Sigmoid colon (tissue), 3 donors: Measurements from ENCODE around the gene MED31.

ENCODE experiments used
- POLR2A ChIP-seq, 2 donors: fragments of 450-650 bp; IDR thresholded peaks; one replicate each; pipeline ENCODE4 v1.6.1; 2016; ENCODE audit warnings: antibody characterized with exemption in 2 of 2, mild to moderate bottlenecking in 2 of 2, moderate library complexity in 2 of 2
- TF ChIP-seq, protein P1 (sequence below), 4 experiments: fragments of 450-650 bp in 3 of 4; fragments of 200-600 bp in 1 of 4; IDR thresholded peaks; one replicate each; pipeline ENCODE4 v1.5.1; 2016 to 2019; ENCODE audit warnings: antibody characterized with exemption in 4 of 4, mild to moderate bottlenecking in 3 of 4, moderate library complexity in 2 of 4

DNA sequence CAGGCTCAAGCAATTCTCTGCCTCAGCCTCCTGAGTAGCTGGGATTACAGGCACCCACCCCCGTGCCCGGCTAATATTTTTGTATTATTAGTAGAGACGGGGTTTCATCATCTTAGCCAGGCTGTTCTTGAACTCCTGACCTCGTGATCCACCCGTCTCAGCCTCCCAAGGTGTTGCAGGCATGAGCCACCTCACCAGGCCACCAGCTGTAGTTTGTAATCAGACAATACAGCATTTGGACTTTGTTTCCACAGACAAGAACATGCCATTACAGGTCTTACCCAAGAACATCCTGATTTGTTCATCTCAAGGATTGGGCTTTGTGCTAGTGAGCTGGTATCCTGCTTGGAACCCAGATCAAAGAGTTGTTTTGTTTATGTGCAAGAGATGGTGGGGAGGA lies 30.3 kb upstream of the MED31 start:
- TF ChIP-seq, protein P1, sequence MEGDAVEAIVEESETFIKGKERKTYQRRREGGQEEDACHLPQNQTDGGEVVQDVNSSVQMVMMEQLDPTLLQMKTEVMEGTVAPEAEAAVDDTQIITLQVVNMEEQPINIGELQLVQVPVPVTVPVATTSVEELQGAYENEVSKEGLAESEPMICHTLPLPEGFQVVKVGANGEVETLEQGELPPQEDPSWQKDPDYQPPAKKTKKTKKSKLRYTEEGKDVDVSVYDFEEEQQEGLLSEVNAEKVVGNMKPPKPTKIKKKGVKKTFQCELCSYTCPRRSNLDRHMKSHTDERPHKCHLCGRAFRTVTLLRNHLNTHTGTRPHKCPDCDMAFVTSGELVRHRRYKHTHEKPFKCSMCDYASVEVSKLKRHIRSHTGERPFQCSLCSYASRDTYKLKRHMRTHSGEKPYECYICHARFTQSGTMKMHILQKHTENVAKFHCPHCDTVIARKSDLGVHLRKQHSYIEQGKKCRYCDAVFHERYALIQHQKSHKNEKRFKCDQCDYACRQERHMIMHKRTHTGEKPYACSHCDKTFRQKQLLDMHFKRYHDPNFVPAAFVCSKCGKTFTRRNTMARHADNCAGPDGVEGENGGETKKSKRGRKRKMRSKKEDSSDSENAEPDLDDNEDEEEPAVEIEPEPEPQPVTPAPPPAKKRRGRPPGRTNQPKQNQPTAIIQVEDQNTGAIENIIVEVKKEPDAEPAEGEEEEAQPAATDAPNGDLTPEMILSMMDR (IDR thresholded peaks at IDR 0.05), result no peak
- no peak for TF ChIP-seq POLR2A (IDR thresholded peaks at IDR 0.05)
